Gastroesophageal sphincter (tissue), 4 donors: ENCODE measurements around the gene ANXA1. TPM values are rescaled to one million over a fixed set of nuclear protein-coding genes. Genes with fewer than 3 reads are reported as not detected.

Experiments
- ATAC-seq: fragments of 150-250 bp; one replicate; pipeline ENCODE4 v1.9.1; 2016; ENCODE audit warnings: mild to moderate bottlenecking, moderate library complexity
- H3K27ac ChIP-seq, 4 donors: fragments of 200-600 bp; sonication (generic) in 3 of 4; 1 replicate in 3 of 4; 2 replicates in 1 of 4; pipeline ENCODE4 v1.5.1; 2016 to 2019
- H3K27me3 ChIP-seq: fragments of 200-600 bp; sonication (generic); one replicate; pipeline ENCODE4 v1.5.1; 2019
- H3K36me3 ChIP-seq, 2 donors: fragments of 200-600 bp; sonication (generic); one replicate each; pipeline ENCODE4 v1.5.1; 2019; ENCODE audit warnings: control low read depth in 1 of 2
- H3K4me1 ChIP-seq, 3 donors: fragments of 200-600 bp; sonication (generic); 1 replicate in 2 of 3; 2 replicates in 1 of 3; pipeline ENCODE4 v1.5.1; 2016 to 2019; ENCODE audit warnings: control low read depth in 2 of 3
- H3K4me3 ChIP-seq, 2 donors: fragments of 200-600 bp; sonication (generic); one replicate each; pipeline ENCODE4 v1.5.1; 2019; ENCODE audit warnings: mild to moderate bottlenecking in 1 of 2, moderate library complexity in 1 of 2
- H3K9me3 ChIP-seq, 3 donors: fragments of 200-600 bp; sonication (generic); one replicate each; pipeline ENCODE4 v1.5.1; 2017 to 2019; ENCODE audit warnings: control low read depth in 2 of 3
- CTCF ChIP-seq, 4 experiments: fragments of 200-600 bp in 2 of 4; fragments of 450-650 bp in 2 of 4; sonication (generic) in 1 of 4; IDR thresholded peaks; one replicate each; pipeline ENCODE4 v1.5.1; 2017 to 2019; ENCODE audit warnings: antibody characterized with exemption in 4 of 4, mild to moderate bottlenecking in 2 of 4, moderate library complexity in 2 of 4
- EP300 ChIP-seq: sonication (generic); formaldehyde crosslinking; IDR thresholded peaks from one replicate; pipeline ENCODE4 v1.6.1; 2017; ENCODE audit warnings: antibody characterized with exemption, mild to moderate bottlenecking
- POLR2A ChIP-seq, 2 donors: fragments of 450-650 bp; IDR thresholded peaks; one replicate each; pipeline ENCODE4 v1.6.1; 2017; ENCODE audit warnings: antibody characterized with exemption in 2 of 2, mild to moderate bottlenecking in 2 of 2, moderate library complexity in 1 of 2
- POLR2AphosphoS5 ChIP-seq: sonication (generic); formaldehyde crosslinking; IDR thresholded peaks from one replicate; pipeline ENCODE4 v1.6.1; 2017; ENCODE audit warnings: antibody characterized with exemption
- WGBS, 2 donors: methylation state at CpG; one replicate each; pipeline ENCODE4 v1.1.5; 2018; ENCODE audit warnings: low coverage in 1 of 2; 5-methylcytosine and 5-hydroxymethylcytosine counted together
- total RNA-seq, 4 donors: library from RNA; depleted of rRNA; stranded (reverse); fragments of >200 nt; gene quantifications; one replicate each; pipeline ENCODE4 v1.1.0, GENCODE V29; 2016

Gene ANXA1
- total RNA-seq, 4 donors from 2014 or later: 228 to 763 (median 356) TPM

GRCh38 chr9:73170185-73170957 lies 18.7 kb downstream of the ANXA1 start:
- H3K36me3 ChIP-seq: peaks cover 10 to 61% of the 10 kb centered on the region in 2 donors
- ATAC-seq: no peak
- TF ChIP-seq POLR2A (IDR thresholded peaks at IDR 0.05): no peak
- TF ChIP-seq EP300: no peak
- TF ChIP-seq CTCF (IDR thresholded peaks at IDR 0.05): no peak
- TF ChIP-seq POLR2AphosphoS5: no peak
- H3K4me3 ChIP-seq: no peak overlapping the region
- no peaks in the 10 kb centered on the region for H3K9me3 ChIP-seq
- no peak overlapping the region for H3K27ac ChIP-seq
- no peaks in the 10 kb centered on the region for H3K27me3 ChIP-seq
- 91 to 100% methylated on average over 3 of the region's 3 CpGs for WGBS, 2 donors
- no peaks in the 10 kb centered on the region for H3K4me1 ChIP-seq

GRCh38 chr9:73172901-73173215 lies 21.2 kb downstream of the ANXA1 start:
- H3K9me3 ChIP-seq: no peaks in the 10 kb centered on the region
- H3K27me3 ChIP-seq: no peaks in the 10 kb centered on the region
- H3K4me1 ChIP-seq: no peaks in the 10 kb centered on the region
- TF ChIP-seq EP300 (no peak), POLR2AphosphoS5 (no peak), CTCF (IDR thresholded peaks at IDR 0.05) (no peak), POLR2A (IDR thresholded peaks at IDR 0.05) (no peak)
- H3K4me3 ChIP-seq: no peak overlapping the region
- H3K27ac ChIP-seq: no peak overlapping the region
- H3K36me3 ChIP-seq: peaks cover under 1 to 36% of the 10 kb centered on the region in 2 donors
- no peak for ATAC-seq
- WGBS, 2 donors: 75 to 92% methylated on average over 2 to 3 of the region's 3 CpGs

- no peak overlapping the region for H3K4me3 ChIP-seq
- no peaks in the 10 kb centered on the region for H3K9me3 ChIP-seq
- H3K27me3 ChIP-seq: no peaks in the 10 kb centered on the region
- 77 to 88% methylated on average over 3 of the region's 3 CpGs for WGBS, 2 donors
- H3K27ac ChIP-seq: no peak overlapping the region
- ATAC-seq: no peak
- peaks cover 0 to 28% of the 10 kb centered on the region in 2 donors for H3K36me3 ChIP-seq
- H3K4me1 ChIP-seq: no peaks in the 10 kb centered on the region
- TF ChIP-seq CTCF (IDR thresholded peaks at IDR 0.05) (no peak), EP300 (no peak), POLR2AphosphoS5 (no peak), POLR2A (IDR thresholded peaks at IDR 0.05) (no peak)
Observed at GRCh38 chr9:73173557-73174329, 22.1 kb downstream of the ANXA1 start.

GRCh38 chr9:73174330-73174980 lies 22.8 kb downstream of the ANXA1 start:
- H3K4me1 ChIP-seq: peaks cover 0 to 4% (median 0%) of the 10 kb centered on the region in 3 donors
- WGBS, 2 donors: 94 to 100% methylated on average over 2 of the region's 2 CpGs
- no peaks in the 10 kb centered on the region for H3K27me3 ChIP-seq
- H3K27ac ChIP-seq: no peak overlapping the region
- H3K36me3 ChIP-seq: peaks cover 0 to 21% of the 10 kb centered on the region in 2 donors
- TF ChIP-seq CTCF (IDR thresholded peaks at IDR 0.05): no peak
- no peak for ATAC-seq
- H3K4me3 ChIP-seq: no peak overlapping the region
- H3K9me3 ChIP-seq: no peaks in the 10 kb centered on the region
